Measurements from ENCODE around the gene LIMA1. TPM values are rescaled to one million over a fixed set of nuclear protein-coding genes. Genes with fewer than 3 reads are reported as not detected.

The LIMA1 gene
- total RNA-seq, 3 donors from 2014 or later: 155 to 364 (median 249) TPM

GRCh38 chr12:50246873-50247612 lies 36.3 kb downstream of the LIMA1 start:
- Histone ChIP-seq H3K9me3 (no peaks in the 10 kb centered on the region), H3K4me1 (ENCODE audit: low read depth) (peaks cover 45% of the 10 kb centered on the region), H3K36me3 (ENCODE audit: low read depth) (no peaks in the 10 kb centered on the region), H3K4me3 (no peak overlapping the region)
- no peak for TF ChIP-seq CTCF (IDR thresholded peaks at IDR 0.05)
- ATAC-seq (peak; percentile 92), DNase-seq (peak; percentile 81 to 89 (median 84))
- intact Hi-C loops (cut with DNase I, micrococcal nuclease): no loop called here

GRCh38 chr12:50246197-50246865 lies 37.0 kb downstream of the LIMA1 start:
- Histone ChIP-seq H3K4me3 (no peak overlapping the region), H3K36me3 (ENCODE audit: low read depth) (no peaks in the 10 kb centered on the region), H3K4me1 (ENCODE audit: low read depth) (peaks cover 41% of the 10 kb centered on the region), H3K9me3 (no peaks in the 10 kb centered on the region)
- ATAC-seq (no peak), DNase-seq (no peak)
- intact Hi-C loops (cut with DNase I, micrococcal nuclease): no loop called here
- TF ChIP-seq CTCF (IDR thresholded peaks at IDR 0.05): no peak

GRCh38 chr12:50243507-50243906 lies 39.8 kb downstream of the LIMA1 start:
- Histone ChIP-seq H3K9me3 (no peaks in the 10 kb centered on the region), H3K4me3 (no peak overlapping the region), H3K36me3 (ENCODE audit: low read depth) (no peaks in the 10 kb centered on the region), H3K4me1 (ENCODE audit: low read depth) (peaks cover 50% of the 10 kb centered on the region)
- ATAC-seq: no peak
- intact Hi-C loops (cut with DNase I, micrococcal nuclease): no loop called here
- no peak for TF ChIP-seq CTCF (IDR thresholded peaks at IDR 0.05)
- DNase-seq: no peak

- intact Hi-C loops (cut with DNase I, micrococcal nuclease): no loop called here
- Histone ChIP-seq H3K4me3 (no peak overlapping the region), H3K9me3 (no peaks in the 10 kb centered on the region), H3K36me3 (ENCODE audit: low read depth) (no peaks in the 10 kb centered on the region), H3K4me1 (ENCODE audit: low read depth) (peaks cover 47% of the 10 kb centered on the region)
- no peak for DNase-seq
- ATAC-seq: no peak
- TF ChIP-seq CTCF (IDR thresholded peaks at IDR 0.05): no peak
Measured at GRCh38 chr12:50242751-50243191, 40.5 kb downstream of the LIMA1 start.

GRCh38 chr12:50241178-50241577 lies 42.1 kb downstream of the LIMA1 start:
- Histone ChIP-seq H3K36me3 (ENCODE audit: low read depth) (no peaks in the 10 kb centered on the region), H3K4me1 (ENCODE audit: low read depth) (peaks cover 38% of the 10 kb centered on the region), H3K9me3 (no peaks in the 10 kb centered on the region), H3K4me3 (no peak overlapping the region)
- ATAC-seq (peak; percentile 94), DNase-seq (no peak)
- TF ChIP-seq CTCF (IDR thresholded peaks at IDR 0.05): no peak
- intact Hi-C loops (cut with DNase I, micrococcal nuclease): no loop called here

All from mucosa of descending colon (tissue), 3 donors.